CD8-positive, alpha-beta memory T cell (primary cell): ENCODE data around the gene RPL19. TPM values are rescaled to one million over a fixed set of nuclear protein-coding genes. Genes with fewer than 3 reads are reported as not detected.

ENCODE experiments used
- CTCF ChIA-PET: fragments of 350-600 bp; sonication (Branson Sonifier 250); formaldehyde crosslinking; loops from one replicate; lab custom pipeline; 2021; ENCODE audit warnings: antibody characterized with exemption; lab: Charles Lee
- POLR2A ChIA-PET: fragments of 350-600 bp; sonication (Branson Sonifier 250); formaldehyde crosslinking; loops from one replicate; lab custom pipeline; 2021; ENCODE audit warnings: antibody characterized with exemption; lab: Charles Lee
- DNase-seq, 5 donors: peaks; one replicate each; pipeline versions ENCODE4 v3.0.0 to v3.0.0-alpha.2; 2020 to 2022; ENCODE audit warnings: mixed read lengths in 1 of 5
- H3K27ac ChIP-seq: one replicate; pipeline ENCODE4 v1.7.0; 2013; ENCODE audit warnings: low read depth, mild to moderate bottlenecking, low read length, moderate library complexity
- H3K27me3 ChIP-seq: 2 replicates; pipeline ENCODE4 v1.7.0; 2013; ENCODE audit warnings: low read length, mild to moderate bottlenecking; ENCODE audit not compliant: insufficient read depth, poor library complexity, severe bottlenecking
- H3K36me3 ChIP-seq: 2 replicates; pipeline ENCODE4 v1.7.0; 2013; ENCODE audit warnings: mild to moderate bottlenecking, low read length, moderate library complexity; ENCODE audit not compliant: insufficient read depth
- H3K4me1 ChIP-seq: 2 replicates; pipeline ENCODE4 v1.7.0; 2013; ENCODE audit warnings: mild to moderate bottlenecking, low read length, moderate library complexity; ENCODE audit not compliant: insufficient read depth
- H3K4me3 ChIP-seq: 2 replicates; pipeline ENCODE4 v1.7.0; 2013; ENCODE audit warnings: mild to moderate bottlenecking, low read length
- H3K9me3 ChIP-seq: 2 replicates; pipeline ENCODE4 v1.7.0; 2013; ENCODE audit warnings: mild to moderate bottlenecking, low read length
- H3K27ac Mint-ChIP-seq, 8 donors: one replicate each; pipeline ENCODE4 v1.8.0; 2020 to 2021; ENCODE audit warnings: mixed read lengths in 8 of 8, mild to moderate bottlenecking in 6 of 8, inconsistent platforms in 3 of 8, moderate library complexity in 3 of 8
- H3K27me3 Mint-ChIP-seq, 2 donors: one replicate each; pipeline ENCODE4 v1.8.0; 2020 to 2021; ENCODE audit warnings: mixed read lengths in 2 of 2, mild to moderate bottlenecking in 1 of 2, moderate library complexity in 1 of 2
- H3K36me3 Mint-ChIP-seq, 3 donors: one replicate each; pipeline ENCODE4 v1.8.0; 2020 to 2021; ENCODE audit warnings: mixed read lengths in 3 of 3, inconsistent platforms in 1 of 3, mild to moderate bottlenecking in 1 of 3
- H3K4me1 Mint-ChIP-seq, 3 donors: one replicate each; pipeline ENCODE4 v1.8.0; 2020 to 2021; ENCODE audit warnings: mixed read lengths in 3 of 3, inconsistent platforms in 1 of 3, mild to moderate bottlenecking in 1 of 3
- H3K4me3 Mint-ChIP-seq, 7 donors: one replicate each; pipeline ENCODE4 v1.8.0; 2020 to 2021; ENCODE audit warnings: mixed read lengths in 7 of 7, mild to moderate bottlenecking in 6 of 7, moderate library complexity in 4 of 7, inconsistent platforms in 2 of 7
- H3K9me3 Mint-ChIP-seq, 5 donors: one replicate each; pipeline ENCODE4 v1.8.0; 2020 to 2022; ENCODE audit warnings: mixed read lengths in 5 of 5, mild to moderate bottlenecking in 3 of 5, moderate library complexity in 2 of 5, inconsistent platforms in 1 of 5
- polyA plus RNA-seq: library from polyadenylated mRNA; unstranded; fragments of 300-500 nt; fragmentation: Illumina TruSeq; gene quantifications from one replicate; pipeline ENCODE4 v1.2.3, GENCODE V29; 2021
- total RNA-seq, 2 experiments: library from RNA; stranded (reverse); gene quantifications; one replicate each; pipeline ENCODE4 v1.2.3, GENCODE V29; 2021

RPL19 gene
- total and polyA plus RNA-seq, 3 experiments from 2014 or later: 2,939 to 3,093 (median 3,043) TPM

- no peak for DNase-seq
- no peaks in the 10 kb centered on the region for H3K36me3 ChIP-seq
- peaks cover 0 to 2% (median 0%) of the 10 kb centered on the region in 5 donors for H3K9me3 Mint-ChIP-seq
- peaks cover 41 to 44% of the 10 kb centered on the region in 2 donors for H3K27me3 Mint-ChIP-seq
- H3K4me3 Mint-ChIP-seq: peak overlapping the region in 6 of 7 donors; percentile 66 to 83 (median 74)
- H3K27me3 ChIP-seq: peaks cover 27% of the 10 kb centered on the region
- H3K4me1 ChIP-seq: peaks cover 4% of the 10 kb centered on the region
- peaks cover 6 to 16% (median 12%) of the 10 kb centered on the region in 3 donors for H3K4me1 Mint-ChIP-seq
- H3K9me3 ChIP-seq: no peaks in the 10 kb centered on the region
- no peak overlapping the region for H3K27ac ChIP-seq
- H3K27ac Mint-ChIP-seq: peak overlapping the region in 1 of 8 donors; percentile 61
- CTCF ChIA-PET: no interaction called here
- no peaks in the 10 kb centered on the region for H3K36me3 Mint-ChIP-seq
- no peak overlapping the region for H3K4me3 ChIP-seq
- POLR2A ChIA-PET: interaction anchor here (0.6 kb wide), 1 partner anchor 218 kb away, joined by 6 read pairs; no protein-coding TSS in a partner anchor
Observed at GRCh38 chr17:39224778-39225307, 24.8 kb downstream of the RPL19 start.

- Mint-ChIP-seq H3K27me3 (peaks cover 41 to 45% of the 10 kb centered on the region in 2 donors), H3K4me1 (peaks cover 6 to 16% (median 12%) of the 10 kb centered on the region in 3 donors), H3K36me3 (no peaks in the 10 kb centered on the region), H3K4me3 (peak within 1 kb of the TSS; percentile 55 to 91 (median 80)), H3K27ac (peak within 1 kb of the TSS in 4 of 8 donors; percentile 43 to 61 (median 54)), H3K9me3 (peaks cover 0 to 2% (median 0%) of the 10 kb centered on the region in 5 donors)
- peaks cover 4% of the 10 kb centered on the region for H3K4me1 ChIP-seq
- POLR2A ChIA-PET: interaction anchor here (0.6 to 1.2 kb wide), 2 partner anchors 14 to 218 kb away, joined by 3 to 6 read pairs; no protein-coding TSS in a partner anchor
- no peaks in the 10 kb centered on the region for H3K9me3 ChIP-seq
- DNase-seq: peak in 1 of 5 donors; percentile 27
- CTCF ChIA-PET: interaction anchor here (0.7 to 1.1 kb wide), 2 partner anchors 11 to 19 kb away, joined by 3 to 6 read pairs; no protein-coding TSS in a partner anchor
- H3K27ac ChIP-seq: no peak within 1 kb of the TSS
- H3K4me3 ChIP-seq: peak within 1 kb of the TSS; percentile 17
- no peaks in the 10 kb centered on the region for H3K36me3 ChIP-seq
- H3K27me3 ChIP-seq: peaks cover 27% of the 10 kb centered on the region
Observed at GRCh38 chr17:39225308-39225958, 25.4 kb downstream of the RPL19 start, which contains the start of gene STAC2. TSS of gene STAC2 (minus strand) at chr17:39225945. CDS start at chr17:39225502, 443 bp downstream.

GRCh38 chr17:39225959-39226683, 26.0 kb downstream of the RPL19 start:
- H3K27me3 Mint-ChIP-seq: peaks cover 41 to 45% of the 10 kb centered on the region in 2 donors
- no peaks in the 10 kb centered on the region for H3K36me3 Mint-ChIP-seq
- H3K4me1 ChIP-seq: peaks cover 4% of the 10 kb centered on the region
- peak; percentile 34 to 68 (median 56) for DNase-seq
- H3K27ac ChIP-seq: no peak overlapping the region
- H3K27me3 ChIP-seq: peaks cover 27% of the 10 kb centered on the region
- H3K4me3 ChIP-seq: peak overlapping the region; percentile 17
- H3K9me3 ChIP-seq: no peaks in the 10 kb centered on the region
- ChIA-PET POLR2A (interaction anchor here (1.2 kb wide), 1 partner anchor 13 kb away, joined by 3 read pairs; no protein-coding TSS in a partner anchor), CTCF (interaction anchor here (0.7 to 1.1 kb wide), 2 partner anchors 10 to 18 kb away, joined by 3 to 6 read pairs; no protein-coding TSS in a partner anchor)
- H3K4me1 Mint-ChIP-seq: peaks cover 6 to 16% (median 12%) of the 10 kb centered on the region in 3 donors
- peak overlapping the region in 3 of 8 donors; percentile 43 to 55 (median 54) for H3K27ac Mint-ChIP-seq
- H3K36me3 ChIP-seq: no peaks in the 10 kb centered on the region
- H3K4me3 Mint-ChIP-seq: peak overlapping the region; percentile 55 to 91 (median 80)
- H3K9me3 Mint-ChIP-seq: peaks cover 0 to 2% (median 0%) of the 10 kb centered on the region in 5 donors

- POLR2A ChIA-PET: no interaction called here
- DNase-seq: no peak
- Histone ChIP-seq H3K27ac (no peak overlapping the region), H3K27me3 (peaks cover 27% of the 10 kb centered on the region), H3K36me3 (no peaks in the 10 kb centered on the region), H3K9me3 (no peaks in the 10 kb centered on the region), H3K4me1 (peaks cover 17% of the 10 kb centered on the region), H3K4me3 (no peak overlapping the region)
- Mint-ChIP-seq H3K27ac (no peak overlapping the region), H3K4me1 (peaks cover 15 to 26% (median 20%) of the 10 kb centered on the region in 3 donors), H3K36me3 (no peaks in the 10 kb centered on the region), H3K27me3 (peaks cover 42 to 57% of the 10 kb centered on the region in 2 donors), H3K9me3 (peaks cover 0 to 2% (median 0%) of the 10 kb centered on the region in 5 donors), H3K4me3 (no peak overlapping the region)
- CTCF ChIA-PET: interaction anchor here (1.4 to 1.6 kb wide), 2 partner anchors 17 to 20 kb away, joined by 3 to 4 read pairs; no protein-coding TSS in a partner anchor
Observed at GRCh38 chr17:39227364-39227919, 27.4 kb downstream of the RPL19 start.

GRCh38 chr17:39229274-39229913, 29.3 kb downstream of the RPL19 start:
- DNase-seq: no peak
- no peak overlapping the region for H3K4me3 ChIP-seq
- peak overlapping the region in 1 of 8 donors; percentile 7 for H3K27ac Mint-ChIP-seq
- peaks cover 21% of the 10 kb centered on the region for H3K27me3 ChIP-seq
- no peaks in the 10 kb centered on the region for H3K9me3 Mint-ChIP-seq
- peaks cover 30 to 46% of the 10 kb centered on the region in 2 donors for H3K27me3 Mint-ChIP-seq
- no peaks in the 10 kb centered on the region for H3K36me3 ChIP-seq
- H3K27ac ChIP-seq: no peak overlapping the region
- ChIA-PET POLR2A (no interaction called here), CTCF (interaction anchor here (1.3 to 4.2 kb wide), 4 partner anchors 10 to 22 kb away, joined by 3 to 51 read pairs (median 20); no protein-coding TSS in a partner anchor)
- no peak overlapping the region for H3K4me3 Mint-ChIP-seq
- H3K4me1 ChIP-seq: peaks cover 17% of the 10 kb centered on the region
- H3K9me3 ChIP-seq: no peaks in the 10 kb centered on the region
- peaks cover 15 to 20% (median 15%) of the 10 kb centered on the region in 3 donors for H3K4me1 Mint-ChIP-seq
- no peaks in the 10 kb centered on the region for H3K36me3 Mint-ChIP-seq

- peaks cover 14 to 17% (median 16%) of the 10 kb centered on the region in 3 donors for H3K4me1 Mint-ChIP-seq
- DNase-seq: peak in 1 of 5 donors; percentile 6
- Histone ChIP-seq H3K9me3 (no peaks in the 10 kb centered on the region), H3K27me3 (peaks cover 21% of the 10 kb centered on the region), H3K4me3 (no peak overlapping the region), H3K36me3 (no peaks in the 10 kb centered on the region), H3K4me1 (peaks cover 17% of the 10 kb centered on the region), H3K27ac (no peak overlapping the region)
- POLR2A ChIA-PET: no interaction called here
- no peaks in the 10 kb centered on the region for H3K36me3 Mint-ChIP-seq
- H3K27ac Mint-ChIP-seq: no peak overlapping the region
- CTCF ChIA-PET: interaction anchor here (1.3 to 4.2 kb wide), 4 partner anchors 9 to 77 kb away, joined by 3 to 51 read pairs (median 24); no protein-coding TSS in a partner anchor
- no peak overlapping the region for H3K4me3 Mint-ChIP-seq
- H3K27me3 Mint-ChIP-seq: peaks cover 29 to 43% of the 10 kb centered on the region in 2 donors
- H3K9me3 Mint-ChIP-seq: no peaks in the 10 kb centered on the region
Observed at GRCh38 chr17:39230361-39230760, 30.3 kb downstream of the RPL19 start.
